HUES6 (cell line): ENCODE measurements around the gene HHIPL1.

Experiments
- H3K27ac ChIP-seq: 2 replicates; pipeline ENCODE4 v1.7.0; 2013; ENCODE audit warnings: low read depth, mild to moderate bottlenecking, low read length, inconsistent platforms
- H3K27me3 ChIP-seq: 2 replicates; pipeline ENCODE4 v1.6.1; 2013; ENCODE audit warnings: low read length; ENCODE audit not compliant: control insufficient read depth, insufficient read depth
- H3K36me3 ChIP-seq: 2 replicates; pipeline ENCODE4 v1.6.1; 2013; ENCODE audit warnings: low read length; ENCODE audit not compliant: control insufficient read depth, insufficient read depth
- H3K4me1 ChIP-seq: 2 replicates; pipeline ENCODE4 v1.6.1; 2013; ENCODE audit warnings: low read length; ENCODE audit not compliant: control insufficient read depth, insufficient read depth
- H3K4me3 ChIP-seq: 2 replicates; pipeline ENCODE4 v1.5.1; 2013; ENCODE audit warnings: low read depth, low read length
- H3K9ac ChIP-seq: one replicate; pipeline ENCODE4 v1.6.1; 2013; ENCODE audit warnings: mild to moderate bottlenecking, low read length
- H3K9me3 ChIP-seq: 2 replicates; pipeline ENCODE4 v1.6.1; 2013; ENCODE audit warnings: low read depth, low read length; ENCODE audit not compliant: control insufficient read depth, insufficient read depth

Gene HHIPL1

DNA sequence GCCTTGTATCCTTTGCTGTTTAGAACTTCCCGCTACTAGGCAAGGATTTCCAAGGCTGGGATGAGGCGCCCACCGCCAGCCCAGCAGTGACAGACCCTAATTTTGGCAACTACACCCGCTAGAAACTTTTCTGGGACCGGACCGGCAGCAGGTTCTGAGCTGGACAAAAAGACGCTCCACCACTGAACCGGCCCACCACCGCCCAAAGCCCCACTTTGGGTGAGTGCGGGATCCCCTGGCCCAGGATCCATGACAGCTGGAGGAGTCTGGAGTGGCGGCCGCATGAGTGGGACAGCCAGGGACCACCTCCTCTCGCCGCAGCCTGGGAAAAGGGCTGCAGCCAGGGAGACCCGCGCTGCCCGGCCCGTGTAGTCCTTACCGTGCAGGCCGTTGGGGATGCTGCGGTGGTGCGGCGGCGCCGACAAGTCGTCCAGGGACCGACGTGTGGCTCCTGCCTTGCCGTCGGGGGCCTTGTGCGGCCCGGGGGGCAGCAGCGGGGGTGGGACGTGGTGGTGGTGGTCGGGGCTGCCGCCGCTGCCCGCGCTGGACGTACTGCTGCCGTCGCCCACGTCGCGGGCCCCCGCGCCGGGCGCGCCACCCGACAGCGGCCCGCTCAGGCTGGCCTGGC is 42.0 kb upstream of the HHIPL1 start:
- Histone ChIP-seq H3K9me3 (no peaks in the 10 kb centered on the region), H3K9ac (peak overlapping the region; percentile 51), H3K27ac (no peak overlapping the region), H3K4me1 (peaks cover 42% of the 10 kb centered on the region), H3K4me3 (peak overlapping the region; percentile 73), H3K36me3 (no peaks in the 10 kb centered on the region), H3K27me3 (peaks cover 35% of the 10 kb centered on the region)

DNA sequence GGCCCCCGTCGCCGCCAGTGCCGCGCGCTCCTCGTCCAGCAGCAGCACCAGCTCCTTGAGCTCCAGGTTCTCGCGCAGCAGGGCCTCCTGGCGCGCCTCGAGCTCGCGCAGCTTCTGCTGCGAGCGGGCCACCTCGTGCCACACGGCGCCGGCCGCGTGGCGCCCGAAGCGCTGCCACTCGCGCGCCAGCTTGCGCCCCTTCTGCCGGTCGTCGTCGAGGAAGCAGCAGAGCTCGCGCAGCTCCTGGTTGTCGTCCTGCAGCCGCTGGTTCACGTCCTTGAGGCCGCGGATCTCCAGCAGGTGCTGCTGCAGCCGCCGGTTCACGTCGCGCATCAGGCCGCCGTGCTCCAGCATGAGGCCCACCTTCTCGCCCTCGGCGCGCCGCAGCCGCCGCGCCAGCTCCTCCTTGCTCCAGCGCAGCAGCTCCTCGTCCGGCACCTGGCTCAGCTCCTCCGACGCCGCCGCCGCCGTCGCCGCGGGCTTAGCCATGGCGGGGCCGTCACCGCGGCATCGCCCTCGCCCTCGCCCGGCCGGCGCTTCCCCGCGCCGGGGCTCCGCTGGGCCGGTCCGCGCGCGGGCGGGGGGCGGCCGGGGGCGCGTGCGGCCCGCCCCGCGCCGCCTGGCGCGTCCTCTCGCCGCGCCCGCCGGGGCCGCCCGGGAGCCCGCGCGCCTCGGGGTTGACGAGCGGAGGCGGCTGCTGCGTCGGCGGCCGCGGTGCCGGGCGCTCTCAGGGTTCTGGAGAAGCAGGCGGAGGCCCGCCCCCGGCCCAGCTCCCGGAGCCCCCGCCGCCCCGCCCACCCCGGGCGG is 41.3 kb upstream of the HHIPL1 start, which contains the start of gene CCDC85C:
Gene CCDC85C (minus strand): TSS at position 737 of the 807 bp plus-strand sequence. CDS start 248 bp downstream, at position 489.
- Histone ChIP-seq H3K4me1 (peaks cover 42% of the 10 kb centered on the region), H3K4me3 (peak within 1 kb of the TSS; percentile 87), H3K9me3 (no peaks in the 10 kb centered on the region), H3K27ac (peak within 1 kb of the TSS; percentile 78; the same call in 1 of the 2 replicates), H3K9ac (peak within 1 kb of the TSS; percentile 78), H3K36me3 (no peaks in the 10 kb centered on the region), H3K27me3 (peaks cover 38% of the 10 kb centered on the region)

DNA sequence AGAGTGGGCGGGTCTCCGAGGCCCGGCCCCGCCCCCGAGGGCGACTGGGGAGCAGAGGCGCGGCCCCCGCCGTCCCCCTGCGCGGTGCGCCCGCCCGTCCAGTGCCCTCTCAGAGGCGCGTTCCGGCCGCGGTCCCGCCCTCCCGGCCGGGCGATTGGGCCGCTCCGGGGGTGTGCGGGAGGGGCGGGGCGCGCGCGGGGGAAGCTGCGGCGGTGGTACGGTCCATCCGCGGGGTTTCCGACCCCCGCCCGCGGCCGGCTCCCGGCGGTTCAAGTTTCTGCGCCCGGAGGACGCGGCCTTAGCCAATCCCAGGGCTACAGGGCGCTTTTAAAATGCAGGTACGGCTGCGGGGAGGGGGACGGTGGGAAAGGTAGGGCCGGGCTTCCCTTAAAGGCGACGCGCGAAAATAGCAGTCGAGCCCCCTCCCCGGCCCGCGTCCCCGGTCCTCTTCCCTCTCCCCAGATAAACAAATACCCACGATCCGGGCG is 40.6 kb upstream of the HHIPL1 start:
- Histone ChIP-seq H3K36me3 (no peaks in the 10 kb centered on the region), H3K9ac (peak overlapping the region; percentile 78), H3K27ac (peak overlapping the region; percentile 78; the same call in 1 of the 2 replicates)

DNA sequence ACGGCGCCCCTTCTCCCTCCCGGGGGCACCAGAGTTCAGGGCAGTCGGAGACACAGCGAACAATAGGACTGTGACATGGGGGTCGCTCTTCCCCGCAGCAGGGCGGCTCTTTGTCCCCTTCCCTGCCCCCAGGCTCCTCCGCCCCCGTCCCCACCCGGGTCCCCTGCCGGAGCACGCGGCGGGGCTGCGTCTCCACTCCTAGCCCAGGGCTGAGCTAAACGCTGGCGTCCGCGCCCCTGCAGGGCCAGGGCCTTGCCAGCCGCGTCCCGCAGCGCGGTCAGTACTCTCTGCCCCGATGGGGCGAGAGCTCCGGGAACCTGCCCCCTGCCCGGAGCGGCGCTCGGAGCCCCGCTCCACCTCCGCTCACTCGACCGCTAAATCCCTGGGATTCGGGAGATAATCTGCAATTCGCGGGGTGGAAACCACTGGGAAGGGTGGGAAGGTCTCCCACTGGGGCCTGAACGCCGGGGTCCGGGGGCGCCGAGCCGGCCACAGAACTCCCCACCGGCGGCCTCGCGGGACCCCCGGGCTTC is 40.1 kb upstream of the HHIPL1 start:
- Histone ChIP-seq H3K4me1 (peaks cover 41% of the 10 kb centered on the region), H3K27ac (peak overlapping the region; percentile 78; the same call in 1 of the 2 replicates), H3K36me3 (no peaks in the 10 kb centered on the region)

More for the DNA sequence above, 40.6 kb upstream of the HHIPL1 start:
- H3K9me3 ChIP-seq = no peaks in the 10 kb centered on the region
- peak overlapping the region; percentile 87 for H3K4me3 ChIP-seq
- peaks cover 38% of the 10 kb centered on the region for H3K27me3 ChIP-seq
- peaks cover 42% of the 10 kb centered on the region for H3K4me1 ChIP-seq

DNA sequence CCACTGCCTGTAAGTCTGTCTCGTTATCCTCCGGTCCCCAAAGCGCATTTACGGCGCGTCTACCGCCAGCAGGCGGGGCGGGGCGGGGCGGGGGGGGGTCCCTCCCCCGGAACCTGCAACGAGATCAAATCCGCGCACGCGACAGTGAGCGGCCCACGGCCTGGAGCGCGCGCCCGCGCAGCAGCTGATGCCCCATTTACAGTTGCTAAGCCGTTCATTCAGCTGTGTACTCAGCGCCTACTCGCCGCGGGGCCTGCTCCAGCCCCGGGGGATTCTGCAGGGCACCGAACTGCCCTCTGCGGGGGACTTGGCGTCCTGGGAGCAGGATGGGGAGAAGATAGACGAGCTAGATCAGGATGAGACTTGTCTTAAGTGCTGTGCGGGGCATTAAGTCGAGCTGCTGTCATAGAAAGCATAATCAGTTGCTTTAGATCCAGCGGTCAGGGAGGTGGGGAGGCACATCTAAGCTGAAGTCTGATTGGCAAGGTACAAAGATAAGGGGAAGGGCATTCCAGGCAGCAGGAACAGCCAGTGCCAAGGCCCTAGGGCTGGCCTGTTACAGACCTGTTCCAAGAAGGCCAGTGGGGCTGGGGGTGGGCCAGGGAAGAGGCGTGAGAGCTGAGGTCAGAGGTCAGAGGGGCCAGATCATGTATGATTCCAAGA is 39.5 kb upstream of the HHIPL1 start:
- Histone ChIP-seq H3K9ac (peak overlapping the region; percentile 78), H3K4me1 (peaks cover 35% of the 10 kb centered on the region), H3K9me3 (no peaks in the 10 kb centered on the region), H3K27ac (no peak overlapping the region), H3K27me3 (peaks cover 38% of the 10 kb centered on the region), H3K4me3 (peak overlapping the region; percentile 87), H3K36me3 (no peaks in the 10 kb centered on the region)

More for the DNA sequence above, 40.1 kb upstream of the HHIPL1 start:
- peaks cover 38% of the 10 kb centered on the region for H3K27me3 ChIP-seq
- no peaks in the 10 kb centered on the region for H3K9me3 ChIP-seq
- H3K4me3 ChIP-seq = peak overlapping the region; percentile 87
- peak overlapping the region; percentile 78 for H3K9ac ChIP-seq

DNA sequence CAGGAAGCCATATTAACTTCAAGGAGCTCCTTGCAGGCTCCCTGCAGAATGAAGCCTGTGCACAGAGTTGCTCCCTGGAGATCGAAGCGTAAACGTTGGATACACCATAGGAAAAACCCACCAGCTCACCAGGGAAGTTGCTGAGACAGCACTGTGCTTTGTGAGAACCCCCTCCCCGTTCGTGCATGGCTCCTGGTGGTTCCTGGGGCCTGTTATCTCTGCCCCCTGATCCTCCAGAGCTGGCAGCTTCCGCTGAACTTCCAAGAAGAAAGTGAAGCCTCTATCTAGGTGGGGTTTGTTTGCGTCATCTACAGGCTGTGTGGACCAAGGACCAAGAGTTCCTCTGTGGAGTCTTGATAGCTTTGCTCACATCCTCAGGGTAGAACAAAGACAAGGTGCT is 38.6 kb upstream of the HHIPL1 start:
- peaks cover 38% of the 10 kb centered on the region for H3K27me3 ChIP-seq
- H3K9me3 ChIP-seq = no peaks in the 10 kb centered on the region
- no peaks in the 10 kb centered on the region for H3K36me3 ChIP-seq
- no peak overlapping the region for H3K4me3 ChIP-seq
- no peak overlapping the region for H3K27ac ChIP-seq
- H3K9ac ChIP-seq = no peak overlapping the region
- H3K4me1 ChIP-seq = peaks cover 29% of the 10 kb centered on the region

DNA sequence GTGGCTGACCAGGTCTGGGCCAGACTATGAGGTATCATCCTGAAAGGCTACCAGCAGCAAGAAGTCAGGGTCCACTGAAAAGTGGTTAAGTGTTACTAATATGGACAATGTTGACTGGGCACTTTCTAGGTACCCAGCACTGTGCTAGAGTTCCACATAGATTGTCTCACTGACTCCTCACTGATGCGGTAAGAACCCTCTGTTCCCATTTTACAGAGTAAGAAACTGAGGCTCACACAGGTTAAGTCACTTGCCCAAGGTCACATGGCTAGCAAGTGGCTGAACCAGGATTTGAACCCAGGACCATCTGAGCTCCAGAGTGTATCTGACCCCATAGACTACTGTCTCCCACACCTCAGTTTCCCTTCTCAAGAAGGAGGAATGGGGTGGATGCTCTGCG is 36.3 kb upstream of the HHIPL1 start:
- no peaks in the 10 kb centered on the region for H3K36me3 ChIP-seq
- no peaks in the 10 kb centered on the region for H3K9me3 ChIP-seq
- peaks cover 19% of the 10 kb centered on the region for H3K27me3 ChIP-seq
- no peak overlapping the region for H3K9ac ChIP-seq
- no peak overlapping the region for H3K4me3 ChIP-seq
- H3K4me1 ChIP-seq = peaks cover 18% of the 10 kb centered on the region; the same call in 1 of the 2 replicates
- no peak overlapping the region for H3K27ac ChIP-seq

DNA sequence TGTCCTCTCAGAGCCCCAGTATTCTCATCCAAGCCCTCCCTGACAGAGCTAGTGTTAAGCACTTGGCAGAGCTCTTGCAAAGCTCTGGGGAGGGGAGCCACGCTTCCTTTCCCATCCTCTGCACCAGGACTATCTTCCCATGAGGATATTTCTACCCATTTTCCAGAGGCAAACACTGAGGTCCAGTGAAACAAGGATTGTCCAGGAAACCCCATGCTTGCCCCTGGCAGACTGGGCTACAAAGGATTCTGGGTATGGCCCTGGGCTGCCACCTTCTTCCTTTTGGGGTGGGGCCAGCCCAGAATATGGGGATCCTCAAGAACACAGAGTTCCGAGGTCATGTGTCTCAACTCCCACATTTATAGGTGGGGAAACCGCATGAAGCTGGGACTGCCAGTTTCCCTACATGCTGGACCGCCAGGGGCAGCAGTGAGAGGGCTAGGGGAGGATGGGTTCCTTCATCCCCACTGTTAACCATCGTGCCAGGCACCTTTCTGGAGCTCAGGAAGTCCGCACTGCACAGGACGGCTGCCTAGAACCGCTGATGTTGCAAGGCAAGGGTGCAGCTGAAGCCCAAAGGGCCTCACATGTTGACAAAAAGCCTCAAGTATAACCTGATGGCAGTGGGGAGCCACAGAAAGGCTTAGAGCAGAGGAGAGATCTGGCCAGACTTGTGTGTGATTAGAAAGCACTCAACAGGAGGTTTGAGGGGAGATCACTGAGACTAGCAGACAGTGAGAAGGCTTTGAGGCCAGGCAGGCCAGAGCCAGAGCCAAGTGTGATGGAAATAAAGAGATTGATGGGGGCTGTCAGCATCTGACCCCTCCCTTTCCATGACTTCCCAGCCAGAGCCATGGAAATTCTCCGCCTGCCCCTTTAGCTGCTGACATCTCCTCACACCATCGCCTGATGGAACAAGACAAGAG is 35.4 kb upstream of the HHIPL1 start:
- Histone ChIP-seq H3K9me3 (no peaks in the 10 kb centered on the region), H3K36me3 (no peaks in the 10 kb centered on the region), H3K4me3 (no peak overlapping the region), H3K9ac (no peak overlapping the region), H3K27ac (no peak overlapping the region), H3K4me1 (peaks cover 18% of the 10 kb centered on the region; the same call in 1 of the 2 replicates), H3K27me3 (peaks cover 17% of the 10 kb centered on the region; the same call in 1 of the 2 replicates)

DNA sequence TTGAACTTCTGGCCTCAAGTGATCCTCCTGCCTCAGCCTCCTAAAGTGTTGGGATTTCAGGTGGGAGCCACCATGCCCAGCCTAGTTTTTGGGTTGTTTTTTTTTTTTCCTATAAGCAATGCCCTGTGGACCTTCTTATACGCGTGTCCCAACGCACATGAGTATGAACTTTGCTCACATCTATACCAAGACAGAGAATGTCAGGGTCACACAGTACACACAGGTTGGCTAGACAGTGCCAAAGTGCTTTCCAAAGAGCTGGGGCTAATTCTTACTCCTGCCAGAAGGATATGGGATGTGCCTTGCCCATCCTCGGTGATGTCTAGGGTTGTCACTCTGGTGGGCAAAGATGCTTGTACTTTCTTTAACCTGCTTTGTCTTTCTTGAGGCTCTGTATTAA is 33.3 kb upstream of the HHIPL1 start:
- no peaks in the 10 kb centered on the region for H3K36me3 ChIP-seq
- H3K4me3 ChIP-seq = no peak overlapping the region
- peaks cover 5% of the 10 kb centered on the region; the same call in 1 of the 2 replicates for H3K4me1 ChIP-seq
- H3K27ac ChIP-seq = no peak overlapping the region
- no peak overlapping the region for H3K9ac ChIP-seq
- H3K9me3 ChIP-seq = no peaks in the 10 kb centered on the region
- H3K27me3 ChIP-seq = peaks cover 4% of the 10 kb centered on the region; the same call in 1 of the 2 replicates
